Keratinocyte (primary cell): ENCODE results near the gene KRTAP21-2. TPM values are rescaled to one million over a fixed set of nuclear protein-coding genes. Genes with fewer than 3 reads are reported as not detected.

Experiments
- DNase-seq: peaks from one replicate; pipeline ENCODE4 v3.0.0-alpha.2; 2011; ENCODE audit warnings: low read depth, missing footprints, low spot score
- FAIRE-seq: peaks from 2 replicates; lab custom pipeline; 2011; peaks lifted over from hg19 to GRCh38; lab: Jason Lieb, UNC
- H2AFZ ChIP-seq: 2 replicates; pipeline ENCODE4 v1.6.0; 2012; ENCODE audit warnings: low read length, control low read depth, inconsistent platforms; ENCODE audit not compliant: control insufficient read depth
- H3K27ac ChIP-seq: 2 replicates; pipeline ENCODE4 v1.5.1; 2011; ENCODE audit warnings: low read length; ENCODE audit not compliant: control insufficient read depth, insufficient read depth
- H3K27me3 ChIP-seq: 3 replicates; pipeline ENCODE4 v1.6.0; 2011; ENCODE audit warnings: low read length; ENCODE audit not compliant: control insufficient read depth, insufficient read depth; ENCODE audit errors: extremely low read depth
- H3K36me3 ChIP-seq, 2 experiments: 2 replicates in 1 of 2; 3 replicates in 1 of 2; pipeline ENCODE4 v1.5.1; 2011; ENCODE audit warnings: low read length in 2 of 2, mild to moderate bottlenecking in 1 of 2; ENCODE audit not compliant: control insufficient read depth in 2 of 2, insufficient read depth in 2 of 2; ENCODE audit errors: extremely low read depth in 1 of 2
- H3K4me1 ChIP-seq: 3 replicates; pipeline ENCODE4 v1.5.1; 2011; ENCODE audit warnings: low read length; ENCODE audit not compliant: control insufficient read depth, insufficient read depth; ENCODE audit errors: extremely low read depth
- H3K4me2 ChIP-seq: 3 replicates; pipeline ENCODE4 v1.6.0; 2011; ENCODE audit warnings: low read depth, low read length; ENCODE audit not compliant: control insufficient read depth, insufficient read depth; ENCODE audit errors: extremely low read depth
- H3K4me3 ChIP-seq, 3 experiments: fragments of 200-600 bp in 1 of 3; sonication (generic) in 1 of 3; 2 replicates in 2 of 3; 3 replicates in 1 of 3; pipeline ENCODE4 v1.5.1; 2011 to 2016; ENCODE audit warnings: low read length in 3 of 3, mild to moderate bottlenecking in 3 of 3, control low read depth in 2 of 3, inconsistent platforms in 1 of 3, low read depth in 1 of 3, mixed read lengths in 1 of 3, mixed run types in 1 of 3, moderate library complexity in 1 of 3; ENCODE audit not compliant: control insufficient read depth in 2 of 3, insufficient read depth in 2 of 3; ENCODE audit errors: extremely low read depth in 1 of 3
- H3K79me2 ChIP-seq: 2 replicates; pipeline ENCODE4 v1.6.0; 2012; ENCODE audit warnings: low read length; ENCODE audit not compliant: control insufficient read depth, insufficient read depth
- H3K9ac ChIP-seq: 3 replicates; pipeline ENCODE4 v1.6.0; 2011; ENCODE audit warnings: low read length; ENCODE audit not compliant: control insufficient read depth, insufficient read depth; ENCODE audit errors: extremely low read depth
- H3K9me1 ChIP-seq: 3 replicates; pipeline ENCODE4 v1.6.0; 2011; ENCODE audit warnings: low read length; ENCODE audit not compliant: control insufficient read depth, insufficient read depth; ENCODE audit errors: extremely low read depth
- H3K9me3 ChIP-seq: 2 replicates; pipeline ENCODE4 v1.5.1; 2012; ENCODE audit warnings: low read depth, low read length; ENCODE audit not compliant: control insufficient read depth
- H4K20me1 ChIP-seq: 3 replicates; pipeline ENCODE4 v1.6.0; 2011; ENCODE audit warnings: low read length; ENCODE audit not compliant: control insufficient read depth, insufficient read depth; ENCODE audit errors: extremely low read depth
- EZH2 ChIP-seq: IDR thresholded peaks from one replicate; pipeline ENCODE4 v1.6.1; 2012; ENCODE audit warnings: inconsistent platforms, mild to moderate bottlenecking, low read length, moderate library complexity
- dilution Hi-C: fragments of 300-500 bp; cut with MboI; formaldehyde crosslinking; loops from one replicate; pipeline ENCODE4 v1.7.0; 2020; ENCODE audit warnings: low sequenced_read_pairs; ENCODE audit not compliant: extremely low pct_ligation_motif_present
- polyA plus RNA-seq, 5 experiments: library from polyadenylated mRNA; depleted of rRNA in 3 of 5; stranded (reverse) in 3 of 5; stranded (forward) in 1 of 5; unstranded in 1 of 5; fragments of >200 nt; gene quantifications; 1 replicate in 1 of 5; 2 replicates in 3 of 5; 3 replicates in 1 of 5; pipeline versions ENCODE4 v1.2.1 to v1.2.3, GENCODE V29; 2011 to 2012; ENCODE audit warnings: missing spikeins in 2 of 5, low read depth in 1 of 5, low replicate concordance in 1 of 5
- TF ChIP-seq, protein P1 (sequence below), 3 experiments: IDR thresholded peaks in 1 of 3; conservative IDR thresholded peaks in 1 of 3; optimal IDR thresholded peaks in 1 of 3; 2 replicates in 2 of 3; 3 replicates in 1 of 3; pipeline versions ENCODE3 to v1.5.1; 2011; ENCODE audit warnings: low read length in 3 of 3, mild to moderate bottlenecking in 3 of 3, moderate library complexity in 2 of 3, control low read depth in 1 of 3, inconsistent platforms in 1 of 3; ENCODE audit not compliant: insufficient read depth in 2 of 3; ENCODE audit errors: extremely low read depth in 1 of 3

The KRTAP21-2 gene
- polyA plus RNA-seq, 1 donor (not counting 4 experiments of a cell fraction or from before 2014, with no cell fraction given): not detected

DNA sequence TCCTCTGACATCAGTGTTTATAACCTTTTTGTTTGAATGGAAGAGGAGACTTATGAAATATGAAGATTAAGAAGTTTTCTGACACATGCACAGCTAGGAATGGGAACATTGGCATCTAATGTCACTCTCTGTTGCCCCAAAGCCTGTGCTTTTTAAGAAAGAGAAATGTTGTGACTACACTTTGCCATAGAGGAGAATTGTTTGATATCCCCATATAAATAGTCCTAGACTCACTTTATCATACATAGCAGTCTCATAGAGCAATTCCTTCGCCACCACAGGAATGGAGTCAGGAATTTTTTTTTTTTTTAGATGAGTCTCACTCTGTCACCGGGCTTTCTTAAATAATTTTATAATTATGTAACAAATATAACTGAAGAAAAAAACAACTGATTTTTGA lies 30.0 kb downstream of the KRTAP21-2 start:
- Histone ChIP-seq H3K4me1 (peaks cover 27% of the 10 kb centered on the region), H2AFZ (no peak overlapping the region), H3K27ac (peak overlapping the region; percentile 81), H3K9me1 (no peaks in the 10 kb centered on the region), H3K9ac (no peak overlapping the region), H3K4me2 (no peak overlapping the region), H4K20me1 (no peaks in the 10 kb centered on the region), H3K4me3 (no peak overlapping the region), H3K79me2 (no peaks in the 10 kb centered on the region), H3K27me3 (no peaks in the 10 kb centered on the region), H3K9me3 (no peaks in the 10 kb centered on the region), H3K36me3 (no peaks in the 10 kb centered on the region)
- dilution Hi-C loops: no loop called here
- FAIRE-seq (no peak), DNase-seq (no peak)
- TF ChIP-seq, protein P1, sequence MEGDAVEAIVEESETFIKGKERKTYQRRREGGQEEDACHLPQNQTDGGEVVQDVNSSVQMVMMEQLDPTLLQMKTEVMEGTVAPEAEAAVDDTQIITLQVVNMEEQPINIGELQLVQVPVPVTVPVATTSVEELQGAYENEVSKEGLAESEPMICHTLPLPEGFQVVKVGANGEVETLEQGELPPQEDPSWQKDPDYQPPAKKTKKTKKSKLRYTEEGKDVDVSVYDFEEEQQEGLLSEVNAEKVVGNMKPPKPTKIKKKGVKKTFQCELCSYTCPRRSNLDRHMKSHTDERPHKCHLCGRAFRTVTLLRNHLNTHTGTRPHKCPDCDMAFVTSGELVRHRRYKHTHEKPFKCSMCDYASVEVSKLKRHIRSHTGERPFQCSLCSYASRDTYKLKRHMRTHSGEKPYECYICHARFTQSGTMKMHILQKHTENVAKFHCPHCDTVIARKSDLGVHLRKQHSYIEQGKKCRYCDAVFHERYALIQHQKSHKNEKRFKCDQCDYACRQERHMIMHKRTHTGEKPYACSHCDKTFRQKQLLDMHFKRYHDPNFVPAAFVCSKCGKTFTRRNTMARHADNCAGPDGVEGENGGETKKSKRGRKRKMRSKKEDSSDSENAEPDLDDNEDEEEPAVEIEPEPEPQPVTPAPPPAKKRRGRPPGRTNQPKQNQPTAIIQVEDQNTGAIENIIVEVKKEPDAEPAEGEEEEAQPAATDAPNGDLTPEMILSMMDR (optimal IDR thresholded peaks at IDR 0.05 in 1 of 3, IDR thresholded peaks at IDR 0.05 in 1 of 3, conservative IDR thresholded peaks at IDR 0.05 in 1 of 3; ENCODE audit: extremely low read depth in 1 of 3, insufficient read depth in 2 of 3, low read length in 3 of 3): no peak
- TF ChIP-seq EZH2: no peak

- Histone ChIP-seq H3K36me3 (no peaks in the 10 kb centered on the region), H3K79me2 (no peaks in the 10 kb centered on the region), H3K27me3 (no peaks in the 10 kb centered on the region), H3K4me2 (peak overlapping the region; percentile 6), H3K4me3 (no peak overlapping the region), H3K9ac (peak overlapping the region; percentile 39), H3K4me1 (peaks cover 27% of the 10 kb centered on the region), H3K27ac (peak overlapping the region; percentile 70), H3K9me1 (no peaks in the 10 kb centered on the region), H2AFZ (peak overlapping the region; percentile 4), H4K20me1 (no peaks in the 10 kb centered on the region), H3K9me3 (no peaks in the 10 kb centered on the region)
- dilution Hi-C loops: no loop called here
- FAIRE-seq: no peak
- TF ChIP-seq, protein P1 (optimal IDR thresholded peaks at IDR 0.05 in 1 of 3, IDR thresholded peaks at IDR 0.05 in 1 of 3, conservative IDR thresholded peaks at IDR 0.05 in 1 of 3; ENCODE audit: extremely low read depth in 1 of 3, insufficient read depth in 2 of 3, low read length in 3 of 3): no peak
- no peak for TF ChIP-seq EZH2
- DNase-seq: peak; percentile 33
Observed at GRCh38 chr21:30714946-30715345, 32.1 kb downstream of the KRTAP21-2 start.
